ENCODE data around the gene ICA1.

ICA1 gene

DNA sequence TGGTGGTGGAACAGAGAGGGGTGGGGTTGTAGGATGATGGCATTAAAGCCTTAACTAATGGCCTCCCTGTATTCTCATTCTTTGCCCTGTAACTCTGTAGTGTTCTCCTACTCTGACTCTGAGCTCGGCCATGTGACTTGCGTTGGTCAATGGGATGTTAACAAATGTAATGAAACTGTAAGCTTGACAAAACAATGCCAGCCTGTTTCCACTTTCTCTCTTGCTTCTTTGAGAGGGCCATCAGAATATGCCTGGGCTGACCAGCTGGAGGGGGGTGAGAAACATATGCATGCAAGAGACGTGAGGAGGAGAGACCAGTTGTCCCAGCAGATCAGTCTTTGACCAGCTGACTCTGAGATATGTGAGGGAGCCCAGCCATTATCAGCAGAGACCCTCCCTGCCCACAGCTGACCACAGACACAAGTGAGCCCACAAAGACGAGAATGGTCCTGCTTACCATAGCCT is 100.6 kb downstream of the ICA1 start:
- DNase-seq (ENCODE audit: low spot score) (no peak), FAIRE-seq (peak; percentile 86)

DNA sequence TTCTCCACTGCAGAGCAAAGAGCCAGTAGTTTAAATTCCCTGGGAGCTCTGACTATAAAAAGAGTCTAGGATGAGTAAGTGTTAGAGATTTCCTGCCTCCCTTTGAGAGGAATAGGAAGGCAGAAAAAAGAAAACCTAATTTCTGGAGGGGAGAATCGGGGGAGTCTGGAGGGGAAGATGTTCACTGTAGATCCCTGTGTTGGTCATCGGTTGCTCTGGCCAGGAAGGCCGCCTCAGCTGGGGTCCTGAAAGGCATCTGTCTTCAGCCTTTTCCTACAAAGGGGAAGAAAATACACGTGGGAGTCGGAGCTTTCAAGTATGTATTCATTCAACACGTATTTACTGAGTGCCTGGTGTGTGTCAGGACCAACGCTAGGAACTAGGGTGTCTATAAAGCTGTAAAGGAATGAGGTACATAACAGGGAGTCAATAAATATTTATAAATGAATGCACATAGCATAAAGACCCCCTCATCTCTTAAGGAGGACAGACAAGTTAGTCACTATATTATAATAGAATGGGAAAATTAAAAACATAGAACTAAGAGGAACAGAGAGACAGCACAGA is 101.1 kb downstream of the ICA1 start:
- DNase-seq (ENCODE audit: low spot score), result no peak
- no peak for FAIRE-seq

DNA sequence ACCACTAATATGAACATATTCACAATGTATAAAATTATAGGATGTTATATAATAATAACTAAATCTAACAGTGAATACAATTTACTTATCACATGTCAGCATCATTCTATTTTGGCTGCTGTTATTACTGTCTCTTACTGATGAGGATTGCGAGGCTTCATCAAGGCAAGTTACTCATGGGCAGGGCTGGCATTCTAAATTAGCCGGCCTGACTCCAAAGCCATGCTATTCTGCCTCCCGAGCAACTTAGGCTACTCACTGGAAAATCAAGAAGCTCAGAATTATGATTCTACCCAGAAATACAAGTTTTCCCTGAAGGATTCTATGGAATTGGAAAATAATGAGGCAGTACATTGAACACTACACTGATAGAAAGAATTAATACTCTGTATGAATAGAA is 101.7 kb downstream of the ICA1 start:
- DNase-seq (ENCODE audit: low spot score), result no peak
- FAIRE-seq, result no peak

DNA sequence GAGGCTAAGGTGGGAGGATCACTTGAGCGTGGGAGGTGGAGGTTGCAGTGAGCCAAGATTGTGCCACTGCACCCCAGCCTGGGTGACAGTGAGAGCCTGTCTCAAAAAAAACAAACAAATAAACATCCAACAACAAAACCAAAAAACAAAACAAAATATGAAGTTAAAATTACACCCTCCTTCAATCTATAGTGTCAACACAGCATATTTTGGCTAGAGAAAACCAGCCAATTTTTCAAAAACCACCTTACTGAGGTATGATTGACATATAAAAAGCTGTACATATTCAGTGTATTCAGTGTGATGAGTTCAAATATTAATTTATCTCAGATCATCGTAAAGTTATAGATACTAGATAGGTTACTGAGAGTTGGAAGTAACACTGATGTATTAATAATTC is 102.4 kb downstream of the ICA1 start:
- no peak for DNase-seq (ENCODE audit: low spot score)
- FAIRE-seq, result no peak

DNA sequence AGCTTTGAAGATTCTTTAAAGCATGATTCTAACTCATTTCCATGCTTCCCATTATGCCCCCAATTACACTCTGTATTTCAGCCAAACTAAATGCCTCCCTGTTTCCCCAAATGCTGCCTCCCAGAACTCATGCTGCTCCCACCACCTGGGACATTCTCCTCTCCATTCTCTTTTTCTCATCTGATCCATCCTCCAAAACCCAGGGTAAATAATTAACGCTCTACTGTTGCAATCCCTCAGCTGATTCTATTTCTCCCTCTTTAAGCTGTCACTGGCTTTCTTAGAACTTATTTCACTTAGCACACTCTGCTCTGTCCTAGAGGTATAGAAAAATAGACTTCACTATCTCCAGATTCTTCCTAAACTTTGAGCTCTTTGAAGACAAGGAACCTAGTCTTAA is 104.7 kb downstream of the ICA1 start:
- FAIRE-seq (no peak), DNase-seq (ENCODE audit: low spot score) (no peak)

DNA sequence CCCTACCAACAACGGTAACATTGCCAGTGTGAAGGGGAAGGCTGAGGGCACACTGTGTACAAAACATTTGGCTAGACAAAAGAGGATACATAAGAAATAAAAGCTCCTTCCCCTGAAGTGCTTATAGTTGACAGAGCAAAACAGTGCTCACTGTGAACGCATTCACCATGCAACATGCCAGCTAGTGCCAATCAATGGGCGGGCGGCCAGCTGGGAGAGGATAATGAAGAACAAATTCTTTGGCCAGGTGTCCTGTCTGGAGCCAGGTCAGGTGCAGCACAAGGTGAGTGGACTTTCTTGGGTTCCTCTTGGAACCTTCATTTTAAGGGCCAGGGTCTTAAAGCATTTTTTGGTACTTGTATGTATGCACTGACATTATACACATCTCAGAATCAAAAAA is 106.1 kb downstream of the ICA1 start:
- FAIRE-seq, result peak; percentile 23
- no peak for DNase-seq (ENCODE audit: low spot score)

DNA sequence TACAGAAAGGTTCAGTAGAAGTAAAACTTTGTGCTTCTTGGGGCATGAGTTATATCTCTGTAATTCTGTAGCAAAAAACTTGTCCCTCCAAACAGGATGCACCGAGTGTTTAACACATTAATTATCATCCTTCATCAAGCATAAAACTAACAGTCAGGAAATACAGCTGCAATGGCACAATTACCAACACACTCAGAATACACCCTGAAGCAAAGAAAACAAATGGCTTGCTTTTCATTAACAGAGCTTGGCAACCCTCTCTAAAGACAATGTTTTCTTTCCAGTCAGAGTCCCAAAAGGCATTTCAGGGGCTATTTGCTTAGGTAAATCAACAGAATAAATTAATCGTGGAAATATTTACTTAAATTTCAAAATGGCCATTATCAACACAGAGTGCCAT is 107.7 kb downstream of the ICA1 start:
- no peak for DNase-seq (ENCODE audit: low spot score)
- FAIRE-seq, result no peak

DNA sequence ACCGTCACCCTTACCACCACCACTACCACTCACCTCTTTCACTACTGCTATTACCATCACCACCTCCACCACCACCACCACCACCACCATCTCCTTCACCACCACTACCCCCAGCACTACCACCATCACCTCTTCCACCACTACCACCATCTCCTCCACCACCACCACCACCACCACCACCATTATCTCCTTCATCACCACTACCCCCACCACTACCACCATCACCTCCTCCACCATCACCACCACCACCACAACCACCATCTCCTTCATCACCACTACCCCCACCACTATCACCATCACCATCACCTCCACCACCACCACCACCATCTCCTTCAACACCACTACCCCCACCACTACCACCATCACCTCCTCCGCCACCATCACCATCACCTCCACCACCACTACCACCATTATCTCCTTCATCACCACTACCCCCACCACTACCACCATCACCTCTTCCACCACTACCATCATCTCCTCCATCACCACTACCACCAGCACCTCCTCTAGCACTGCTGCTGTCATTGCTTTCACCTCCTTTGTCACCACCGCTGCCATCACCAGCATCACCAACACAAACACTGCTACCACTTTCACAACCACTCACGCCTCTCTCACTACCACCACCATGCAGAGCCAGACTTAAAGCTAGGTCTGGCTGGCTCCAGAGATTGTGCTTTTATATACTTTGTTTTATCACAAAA is 109.3 kb downstream of the ICA1 start:
- DNase-seq (ENCODE audit: low spot score), result no peak
- FAIRE-seq, result peak; percentile 100

DNA sequence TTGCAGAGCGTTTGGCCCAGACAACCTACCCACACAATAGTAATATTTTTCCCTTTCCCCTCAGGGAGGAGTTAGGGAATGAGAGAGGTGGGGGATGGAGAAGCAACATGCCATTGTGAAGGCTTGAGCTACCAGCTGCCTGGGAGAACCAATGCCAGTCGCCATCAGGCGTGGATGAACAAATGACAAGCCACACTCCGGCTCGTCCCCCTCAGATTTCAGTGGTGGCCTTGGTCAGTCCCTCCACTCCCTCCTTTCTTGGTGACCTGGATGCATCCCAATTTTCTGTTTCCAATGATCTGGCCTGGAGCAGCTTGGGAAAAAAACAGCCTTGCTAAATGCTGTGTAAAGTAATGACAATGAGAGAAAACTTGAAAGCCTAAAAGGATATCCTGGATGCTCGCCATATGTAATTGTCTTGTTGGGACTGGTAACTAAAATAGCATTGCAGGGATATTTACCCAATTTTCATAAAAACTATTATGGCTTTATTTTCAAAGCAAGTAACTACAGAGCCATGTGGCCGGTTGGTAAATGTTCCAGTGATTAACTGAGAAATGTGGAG is 110.7 kb downstream of the ICA1 start:
- DNase-seq (ENCODE audit: low spot score) (no peak), FAIRE-seq (no peak)

DNA sequence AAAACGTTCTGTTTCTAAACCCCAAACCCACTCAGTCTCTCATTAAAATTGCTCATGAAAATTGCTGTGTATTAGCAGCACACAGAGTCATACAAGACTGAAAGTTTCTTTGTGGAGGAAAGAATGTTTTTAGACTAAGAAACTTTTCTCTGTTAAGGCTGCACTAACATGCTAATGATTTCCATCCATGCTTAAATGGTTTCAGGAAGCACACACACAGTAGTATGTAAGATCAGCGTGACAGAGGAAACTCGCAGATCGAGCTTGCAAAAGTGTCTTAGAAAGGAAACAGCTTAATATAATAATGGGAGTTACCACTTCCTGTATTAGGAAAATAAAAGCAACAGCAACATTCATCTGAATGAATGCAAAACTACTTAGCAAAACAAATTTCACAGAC is 112.7 kb downstream of the ICA1 start:
- FAIRE-seq (no peak), DNase-seq (ENCODE audit: low spot score) (no peak)

DNA sequence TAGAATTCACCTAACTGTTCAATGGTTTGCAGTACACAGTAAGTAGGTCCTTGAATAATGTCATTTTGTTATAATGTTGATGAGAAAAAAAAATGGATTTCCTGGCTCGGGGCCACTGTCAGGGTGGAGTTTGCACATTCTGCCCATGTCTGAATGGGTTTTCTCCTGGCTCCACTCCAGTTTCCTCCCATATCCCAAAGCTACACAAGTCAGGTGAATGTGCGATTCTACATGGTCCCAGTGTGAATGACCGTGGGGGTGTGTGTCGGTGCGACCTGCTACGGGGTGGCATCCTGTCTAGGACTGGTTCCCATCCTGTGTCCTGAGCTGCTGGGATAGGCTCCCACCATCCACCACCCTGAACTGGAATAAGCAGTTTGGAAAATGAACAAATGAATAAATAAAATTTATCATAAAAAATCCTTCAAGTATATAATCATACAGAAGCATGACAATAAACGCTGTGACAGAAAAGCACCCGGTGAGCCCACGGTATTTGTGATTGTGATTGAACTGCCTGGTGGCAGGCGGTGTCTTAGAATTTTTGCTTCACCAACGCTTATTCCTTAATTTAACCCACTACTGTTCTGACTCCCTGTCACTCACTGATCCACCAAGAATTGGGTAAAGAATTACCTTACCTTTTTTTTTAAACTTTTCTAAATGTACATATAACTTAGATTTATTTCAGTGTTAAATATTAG is 114.1 kb downstream of the ICA1 start:
- DNase-seq (ENCODE audit: low spot score) (no peak), FAIRE-seq (peak; percentile 66)

DNA sequence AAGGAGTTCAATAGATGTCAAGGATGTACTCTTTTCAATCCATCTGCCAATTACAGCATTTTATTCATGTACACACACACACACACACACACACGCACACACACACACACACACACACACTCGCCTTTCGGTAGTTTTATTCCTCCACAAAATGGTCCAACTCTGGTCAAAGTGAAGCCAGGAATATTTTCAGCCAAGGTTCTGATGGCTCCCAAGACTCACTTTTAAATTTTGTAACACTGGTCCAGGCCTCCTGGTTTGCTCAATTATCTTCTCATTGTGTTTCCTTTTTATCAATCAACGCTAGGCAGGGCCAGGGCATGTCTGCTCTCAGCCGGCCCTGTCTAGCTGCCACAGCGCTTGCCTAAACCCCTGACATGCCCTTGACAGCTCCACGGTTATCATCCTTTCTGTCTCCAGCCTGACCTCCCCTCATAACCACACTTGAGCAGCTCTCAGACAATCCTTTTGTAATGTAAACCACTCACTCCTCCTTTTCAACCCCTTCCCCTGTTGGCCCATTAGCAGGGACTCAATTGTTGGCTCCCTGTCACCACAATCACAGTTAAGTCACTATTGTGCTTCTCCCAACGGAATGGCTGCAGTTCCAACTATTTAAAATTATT is 115.1 kb downstream of the ICA1 start:
- FAIRE-seq, result no peak

DNA sequence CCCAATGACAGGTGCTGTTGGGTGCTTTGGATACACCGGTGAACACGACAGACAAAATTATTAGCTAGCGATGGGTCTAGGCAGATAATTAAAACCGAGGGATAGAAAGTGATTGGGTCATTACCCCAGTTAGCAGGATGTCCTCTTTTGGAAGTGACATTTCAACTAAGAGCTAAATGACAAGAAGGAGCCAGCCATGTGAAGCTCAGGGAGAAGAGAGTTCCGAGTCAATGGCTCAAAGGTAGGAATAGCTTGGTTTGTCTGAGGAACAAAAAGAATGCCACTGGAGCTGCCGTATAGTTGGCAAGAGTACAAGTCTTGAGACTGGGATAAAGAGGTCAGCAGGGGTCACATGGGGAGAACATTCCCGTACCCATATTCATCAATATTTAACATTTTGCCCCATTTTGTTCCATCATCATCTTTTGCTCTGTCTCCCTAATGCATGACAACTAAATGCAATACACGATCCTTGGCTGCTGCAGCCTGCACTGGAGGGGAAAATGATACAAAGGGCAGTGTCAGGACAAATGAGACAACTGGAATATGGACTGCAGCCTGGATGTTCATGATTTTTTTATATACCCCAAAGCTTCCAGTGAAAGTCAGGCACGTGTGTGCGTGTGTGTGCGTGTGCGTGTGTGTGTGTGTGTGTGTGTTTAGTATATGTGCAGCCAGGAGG is 115.7 kb downstream of the ICA1 start:
- DNase-seq (ENCODE audit: low spot score), result no peak
- FAIRE-seq, result no peak

More for the DNA sequence above, 115.1 kb downstream of the ICA1 start:
- DNase-seq (ENCODE audit: low spot score), result no peak

DNA sequence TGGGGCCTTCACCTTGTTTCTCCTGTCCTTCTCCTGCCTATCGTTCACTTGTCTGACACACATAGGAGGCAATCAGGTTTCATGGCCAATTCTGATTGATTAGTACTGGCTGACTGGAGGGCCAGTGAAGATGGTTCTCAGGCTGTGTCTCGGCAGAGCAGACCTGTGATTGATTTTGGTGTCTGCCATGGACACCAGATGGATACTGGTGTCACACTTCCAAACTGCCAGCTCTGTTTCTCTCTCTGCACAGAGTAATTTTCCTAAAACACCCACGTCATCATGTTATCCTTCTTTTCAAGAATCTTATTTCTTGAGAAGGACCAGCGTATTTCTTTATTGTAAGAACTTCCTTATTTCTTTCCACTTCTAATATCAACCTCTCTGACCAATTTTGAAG is 117.1 kb downstream of the ICA1 start:
- DNase-seq (ENCODE audit: low spot score) (no peak), FAIRE-seq (peak; percentile 87)

DNA sequence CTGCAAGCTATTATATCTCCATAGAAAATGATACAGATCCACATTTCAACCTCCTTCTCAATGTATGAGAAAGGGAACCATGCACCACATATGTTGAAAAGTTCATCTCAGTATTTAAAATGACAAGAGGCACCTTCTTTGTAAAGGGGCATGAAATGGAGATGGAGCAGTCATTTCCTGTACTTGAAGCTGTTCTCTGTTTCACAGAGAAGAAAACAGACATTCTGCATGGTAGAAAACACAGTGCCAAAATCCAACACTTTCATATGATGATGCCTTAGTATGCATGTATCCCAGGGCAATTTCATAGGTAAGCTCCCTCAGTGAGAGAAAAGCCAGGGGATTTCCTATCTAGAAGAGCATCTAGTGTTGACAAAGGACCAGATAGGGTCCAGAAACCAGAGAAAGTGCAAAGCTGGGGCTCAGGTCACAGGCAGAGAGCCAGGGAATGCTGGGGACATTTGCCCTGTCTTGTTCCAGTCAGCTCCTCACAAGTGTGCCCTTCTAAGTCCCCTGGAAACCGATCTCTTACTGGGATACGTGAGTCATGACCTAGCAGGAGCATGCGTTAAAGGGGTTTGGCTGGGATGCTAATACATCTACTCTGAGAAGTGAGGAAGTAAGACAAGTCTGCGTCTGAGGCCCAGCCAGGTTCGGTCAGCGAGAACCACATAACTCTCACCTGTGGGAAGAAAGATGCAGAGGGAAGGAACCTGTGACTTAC is 118.7 kb downstream of the ICA1 start:
- peak; percentile 23 for FAIRE-seq

DNA sequence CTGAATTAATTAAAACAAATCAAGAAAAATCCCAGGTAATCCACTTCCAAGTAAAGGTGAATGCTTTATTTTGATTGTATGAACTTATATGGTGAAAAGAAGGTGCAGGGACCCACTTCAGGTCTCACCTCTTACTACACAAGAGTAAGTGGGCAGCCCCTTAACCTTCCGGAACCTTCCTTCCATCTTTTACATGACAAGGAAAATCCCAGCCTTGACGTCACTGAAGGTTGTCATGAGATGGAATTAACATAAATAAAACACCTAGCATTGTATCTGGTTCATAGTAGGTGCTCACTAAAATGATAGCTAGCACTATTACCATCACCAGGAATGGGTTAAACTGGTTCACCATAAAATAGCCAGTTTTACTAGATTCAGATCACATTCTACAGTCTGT is 119.5 kb downstream of the ICA1 start:
- FAIRE-seq, result no peak
- no peak for DNase-seq (ENCODE audit: low spot score)

More for the DNA sequence above, 118.7 kb downstream of the ICA1 start:
- DNase-seq (ENCODE audit: low spot score), result no peak

DNA sequence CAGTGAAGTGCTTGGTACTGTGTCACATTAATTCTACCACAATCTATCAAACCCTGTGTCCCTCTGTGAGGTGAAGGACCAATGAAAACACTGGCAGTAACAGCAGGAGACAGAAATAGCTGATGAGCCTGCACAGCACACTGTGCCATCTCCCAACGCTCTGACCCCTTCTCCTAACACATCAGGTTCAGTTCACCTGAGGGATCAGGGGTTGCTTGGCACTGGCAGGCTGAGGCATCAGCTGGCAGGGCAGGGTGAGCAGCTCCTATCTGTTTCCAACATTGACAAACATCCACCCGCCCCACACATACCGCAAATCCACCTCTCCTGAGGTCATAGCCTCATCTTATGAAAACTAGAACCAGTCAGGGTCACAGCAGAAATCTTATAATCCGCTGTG is 120.9 kb downstream of the ICA1 start:
- DNase-seq (ENCODE audit: low spot score) (no peak), FAIRE-seq (peak; percentile 48)

DNA sequence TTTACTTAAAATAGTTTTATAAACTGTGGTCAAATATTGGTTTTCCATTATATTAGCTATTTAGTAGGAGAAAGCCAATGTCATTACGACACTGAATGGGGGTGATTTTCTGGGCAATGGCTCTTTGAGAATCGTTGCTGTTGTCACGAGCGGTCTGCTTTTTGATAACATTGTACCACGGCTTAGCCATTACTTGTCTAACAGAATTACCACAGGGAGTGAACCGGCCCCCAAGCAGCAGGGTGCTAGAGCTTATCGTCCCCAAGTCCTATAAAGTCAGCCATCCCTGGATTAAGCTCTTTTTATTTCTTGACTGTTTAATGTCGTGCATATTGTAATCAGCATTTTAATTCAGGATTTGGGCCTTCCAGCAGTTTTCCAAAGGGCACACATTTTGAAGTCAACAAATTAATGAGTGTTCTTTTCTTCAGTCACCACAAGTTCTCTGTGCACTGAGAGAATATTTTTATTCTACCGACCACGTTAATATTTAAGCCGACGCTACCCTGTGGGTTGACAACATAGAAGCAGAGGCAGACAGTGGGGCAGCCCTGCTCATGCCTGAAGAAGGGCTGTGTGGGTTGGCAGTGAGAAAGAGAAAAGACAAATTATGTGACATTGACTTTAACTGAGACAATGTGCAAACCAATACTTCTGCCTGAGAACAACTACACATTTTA is 125.8 kb downstream of the ICA1 start:
- DNase-seq (ENCODE audit: low spot score) (no peak), FAIRE-seq (no peak)

DNA sequence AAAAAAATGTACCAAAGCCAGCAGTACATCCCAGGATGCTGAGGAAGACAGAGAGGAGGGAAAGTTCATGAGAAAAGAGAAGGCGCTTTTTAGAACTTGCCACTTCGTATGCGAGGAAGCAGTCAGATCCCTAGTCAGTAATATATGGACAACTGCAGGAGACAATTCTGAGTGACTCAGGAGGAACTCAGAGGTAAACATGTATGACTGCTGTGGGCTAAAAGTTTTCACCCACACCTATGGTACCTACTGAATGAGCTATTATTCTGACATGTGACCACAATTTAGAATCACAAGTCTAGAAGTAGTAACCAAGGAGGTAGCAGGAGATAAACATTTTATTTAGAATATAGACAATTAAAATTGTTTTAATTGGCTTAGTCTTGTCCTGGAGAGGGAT is 126.5 kb downstream of the ICA1 start:
- FAIRE-seq (no peak), DNase-seq (ENCODE audit: low spot score) (no peak)

DNA sequence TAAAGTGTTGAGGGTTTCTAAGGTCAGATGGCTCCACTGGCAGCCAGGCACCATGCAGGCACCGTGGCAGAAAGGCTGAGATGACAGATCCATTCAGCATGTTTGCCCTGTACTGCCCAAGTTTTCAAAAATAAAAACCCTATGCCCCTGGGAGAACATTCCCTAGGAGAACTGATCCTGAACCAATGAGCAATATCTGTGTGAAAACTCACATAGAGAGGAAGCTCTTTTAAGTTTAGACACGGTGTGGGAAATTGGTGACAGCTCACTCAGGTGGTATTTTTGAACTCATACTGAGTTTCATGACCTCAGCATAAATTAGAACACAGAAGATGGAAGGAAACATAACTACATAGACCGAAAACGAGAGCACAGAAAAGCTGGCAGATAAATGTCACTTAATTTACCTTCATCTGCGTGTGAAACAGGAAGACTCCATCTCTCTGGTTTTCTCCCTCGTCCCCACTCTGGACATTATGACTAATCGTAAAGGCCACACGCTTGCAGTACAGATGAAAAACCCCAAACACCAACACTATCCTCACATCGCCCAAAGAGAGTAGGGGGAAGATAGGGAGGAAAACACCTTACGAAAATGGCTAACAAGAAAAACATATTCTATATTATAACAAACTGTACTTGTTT is 127.8 kb downstream of the ICA1 start:
- FAIRE-seq, result no peak
- DNase-seq (ENCODE audit: low spot score), result no peak
